IMR-90 (cell line): ENCODE results near the gene SNAPC2. TPM values are rescaled to one million over a fixed set of nuclear protein-coding genes. Genes with fewer than 3 reads are reported as not detected.

Experiments
- ATAC-seq: fragments of 200-7000 bp; cut with Tn5 transposase; 2 replicates; pipeline ENCODE4 v1.9.1; 2020; ENCODE audit warnings: low read depth, mild to moderate bottlenecking, moderate library complexity
- BruUV-seq: library from RNA; stranded (reverse); fragments of 400-500 nt; replicated peaks from 2 replicates; lab custom pipeline; 2021; lab: Mats Ljungman, UMichigan
- CTCF ChIA-PET: fragments of 300-600 bp; formaldehyde crosslinking; extraction: SDS; loops from one replicate; lab custom pipeline; 2021; ENCODE audit warnings: antibody characterized with exemption; lab: Yijun Ruan, JAX
- POLR2A ChIA-PET: fragments of 300-600 bp; sonication (Branson Sonifier 250); formaldehyde crosslinking; loops from one replicate; lab custom pipeline; 2022; ENCODE audit warnings: antibody characterized with exemption; ENCODE audit not compliant: unreplicated experiment; lab: Charles Lee
- DNase-seq: peaks from one replicate; pipeline ENCODE4 v3.0.0; 2013
- H2AFZ ChIP-seq: replicated peaks from 2 replicates; pipeline ENCODE3; 2013; ENCODE audit warnings: low read length, mild to moderate bottlenecking; ENCODE audit not compliant: poor library complexity
- H2AK5ac ChIP-seq: 2 replicates; pipeline ENCODE4 v1.6.1; 2013; ENCODE audit warnings: low read depth, low read length, inconsistent platforms
- H2AK9ac ChIP-seq: replicated peaks from 2 replicates; pipeline ENCODE3; 2013; ENCODE audit warnings: mild to moderate bottlenecking, low read depth, low read length, moderate library complexity; ENCODE audit not compliant: poor library complexity
- H2BK120ac ChIP-seq: 2 replicates; pipeline ENCODE4 v1.6.1; 2013; ENCODE audit warnings: low read depth, low read length, inconsistent platforms
- H2BK15ac ChIP-seq: 3 replicates; pipeline ENCODE4 v1.6.1; 2013; ENCODE audit warnings: low read depth, low read length, inconsistent platforms
- H2BK20ac ChIP-seq: 2 replicates; pipeline ENCODE4 v1.6.1; 2013; ENCODE audit warnings: low read depth, mild to moderate bottlenecking, inconsistent platforms, low read length, moderate library complexity
- H2BK5ac ChIP-seq: 2 replicates; pipeline ENCODE4 v1.6.1; 2013; ENCODE audit warnings: mild to moderate bottlenecking, low read depth, low read length, inconsistent platforms; ENCODE audit not compliant: poor library complexity, severe bottlenecking
- H3K14ac ChIP-seq: replicated peaks from 2 replicates; pipeline ENCODE4 v1.6.1; 2013; ENCODE audit warnings: low read depth, low read length, inconsistent platforms
- H3K18ac ChIP-seq: 2 replicates; pipeline ENCODE4 v1.6.1; 2013; ENCODE audit warnings: low read depth, low read length, control low read depth
- H3K23ac ChIP-seq: 2 replicates; pipeline ENCODE4 v1.6.1; 2013; ENCODE audit warnings: low read depth, low read length, inconsistent platforms
- H3K27ac ChIP-seq: 2 replicates; pipeline ENCODE4 v1.5.1; 2013; ENCODE audit warnings: mild to moderate bottlenecking, control low read depth, low read length; ENCODE audit not compliant: insufficient read depth
- H3K27me3 ChIP-seq: 2 replicates; pipeline ENCODE4 v1.6.1; 2013; ENCODE audit warnings: low read length; ENCODE audit not compliant: control insufficient read depth, insufficient read depth
- H3K36me3 ChIP-seq: 2 replicates; pipeline ENCODE4 v1.6.1; 2013; ENCODE audit warnings: low read length, mixed read lengths; ENCODE audit not compliant: control insufficient read depth, insufficient read depth
- H3K4ac ChIP-seq: 2 replicates; pipeline ENCODE4 v1.6.1; 2013; ENCODE audit warnings: low read depth, low read length, inconsistent platforms
- H3K4me1 ChIP-seq: 2 replicates; pipeline ENCODE4 v1.6.1; 2013; ENCODE audit warnings: low read length, mixed read lengths; ENCODE audit not compliant: control insufficient read depth, insufficient read depth
- H3K4me2 ChIP-seq: 2 replicates; pipeline ENCODE4 v1.6.1; 2013; ENCODE audit warnings: low read depth, mild to moderate bottlenecking, control low read depth, low read length, moderate library complexity
- H3K4me3 ChIP-seq: 2 replicates; pipeline ENCODE4 v1.5.1; 2013; ENCODE audit warnings: low read depth, mild to moderate bottlenecking, control low read depth, low read length, moderate library complexity; ENCODE audit not compliant: insufficient read depth
- H3K56ac ChIP-seq: 2 replicates; pipeline ENCODE4 v1.6.1; 2013; ENCODE audit warnings: low read length, inconsistent platforms; ENCODE audit not compliant: insufficient read depth; ENCODE audit errors: extremely low read depth
- H3K79me1 ChIP-seq, 2 experiments: 2 replicates each; pipeline ENCODE4 v1.6.1; 2013; ENCODE audit warnings: low read length in 2 of 2, inconsistent platforms in 1 of 2, low read depth in 1 of 2
- H3K9ac ChIP-seq: 2 replicates; pipeline ENCODE4 v1.6.1; 2013; ENCODE audit warnings: low read depth, low read length, control low read depth
- H3K9me1 ChIP-seq: 2 replicates; pipeline ENCODE4 v1.6.1; 2013; ENCODE audit warnings: low read length, inconsistent platforms; ENCODE audit not compliant: insufficient read depth
- H3K9me3 ChIP-seq: 2 replicates; pipeline ENCODE4 v1.6.1; 2013; ENCODE audit warnings: low read length; ENCODE audit not compliant: control insufficient read depth, insufficient read depth
- H4K20me1 ChIP-seq: 2 replicates; pipeline ENCODE4 v1.6.1; 2013; ENCODE audit warnings: low read length, inconsistent platforms; ENCODE audit not compliant: insufficient read depth
- H4K5ac ChIP-seq: 2 replicates; pipeline ENCODE4 v1.6.1; 2013; ENCODE audit warnings: mild to moderate bottlenecking, low read depth, low read length, control low read depth
- H4K8ac ChIP-seq, 2 experiments: 2 replicates each; pipeline ENCODE4 v1.6.1; 2013; ENCODE audit warnings: low read depth in 2 of 2, low read length in 2 of 2, control low read depth in 1 of 2, inconsistent platforms in 1 of 2
- H4K91ac ChIP-seq: 2 replicates; pipeline ENCODE4 v1.6.1; 2013; ENCODE audit warnings: low read depth, low read length, inconsistent platforms; ENCODE audit not compliant: insufficient read depth
- CEBPB ChIP-seq: IDR thresholded peaks from 2 replicates; pipeline ENCODE4 v1.6.1; 2012; ENCODE audit warnings: low read depth, low read length, improper control_type of control experiment
- CHD1 ChIP-seq: IDR thresholded peaks from 2 replicates; pipeline ENCODE4 v1.6.1; 2012; ENCODE audit warnings: low read depth, low read length, improper control_type of control experiment
- ELK1 ChIP-seq: fragments of 150-350 bp; IDR thresholded peaks from 2 replicates; pipeline ENCODE4 v1.6.1; 2016; ENCODE audit warnings: low read depth, mild to moderate bottlenecking, low read length, moderate library complexity, borderline replicate concordance
- FOS ChIP-seq: fragments of 150-350 bp; IDR thresholded peaks from 2 replicates; pipeline ENCODE4 v1.6.1; 2016; ENCODE audit warnings: low read depth, low read length
- POLR2A ChIP-seq: IDR thresholded peaks from 2 replicates; pipeline ENCODE4 v1.6.1; 2012; ENCODE audit warnings: mild to moderate bottlenecking, low read depth, low read length
- RFX5 ChIP-seq: IDR thresholded peaks from 2 replicates; pipeline ENCODE4 v1.8.0; 2012; ENCODE audit warnings: low read depth, mild to moderate bottlenecking, low read length, moderate library complexity
- SMC3 ChIP-seq: fragments of 150-350 bp; IDR thresholded peaks from 2 replicates; pipeline ENCODE4 v1.6.1; 2016; ENCODE audit warnings: low read depth, mild to moderate bottlenecking, antibody characterized with exemption, low read length, moderate library complexity
- USF2 ChIP-seq: fragments of 150-350 bp; IDR thresholded peaks from 2 replicates; pipeline ENCODE4 v1.6.1; 2017; ENCODE audit warnings: mild to moderate bottlenecking, antibody characterized with exemption, low read length, low read depth
- WGBS, 2 experiments: methylation state at CpG; one replicate each; pipeline versions ENCODE4 v1.1.5 to v1.1.7; 2013; ENCODE audit warnings: missing lambda C conversion rate in 2 of 2; ENCODE audit not compliant: insufficient read length in 1 of 2; ENCODE audit errors: extremely low coverage in 2 of 2; 5-methylcytosine and 5-hydroxymethylcytosine counted together
- dilution Hi-C: fragments of 300-500 bp; cut with HindIII; formaldehyde crosslinking; loops from one replicate; pipeline ENCODE4 v1.14.3; 2018; ENCODE audit warnings: low sequenced_read_pairs; ENCODE audit not compliant: unreplicated experiment
- in situ Hi-C: fragments of 300-500 bp; cut with MboI; formaldehyde crosslinking; loops from 3 replicates; pipeline ENCODE4 v1.14.3; 2019; ENCODE audit warnings: low sequenced_read_pairs, inconsistent platforms, mixed read lengths
- intact Hi-C: fragments of 100-400 bp; cut with micrococcal nuclease; formaldehyde crosslinking; loops from 2 replicates; pipeline ENCODE4 v1.10.0; 2022
- polyA plus RNA-seq, 3 experiments: library from polyadenylated mRNA; depleted of rRNA; stranded (reverse); fragments of >200 nt; gene quantifications; 2 replicates each; pipeline ENCODE4 v1.2.3, GENCODE V29; 2012; ENCODE audit warnings: low replicate concordance in 1 of 3
- total RNA-seq: library from RNA; depleted of rRNA; stranded (reverse); fragments of >200 nt; gene quantifications from 2 replicates; pipeline ENCODE4 v1.2.3, GENCODE V29; 2012

Gene SNAPC2
- total and polyA plus RNA-seq, 2 of the 4 experiments (the other 2 are of a cell fraction), result 12.5 to 29.2 TPM

DNA sequence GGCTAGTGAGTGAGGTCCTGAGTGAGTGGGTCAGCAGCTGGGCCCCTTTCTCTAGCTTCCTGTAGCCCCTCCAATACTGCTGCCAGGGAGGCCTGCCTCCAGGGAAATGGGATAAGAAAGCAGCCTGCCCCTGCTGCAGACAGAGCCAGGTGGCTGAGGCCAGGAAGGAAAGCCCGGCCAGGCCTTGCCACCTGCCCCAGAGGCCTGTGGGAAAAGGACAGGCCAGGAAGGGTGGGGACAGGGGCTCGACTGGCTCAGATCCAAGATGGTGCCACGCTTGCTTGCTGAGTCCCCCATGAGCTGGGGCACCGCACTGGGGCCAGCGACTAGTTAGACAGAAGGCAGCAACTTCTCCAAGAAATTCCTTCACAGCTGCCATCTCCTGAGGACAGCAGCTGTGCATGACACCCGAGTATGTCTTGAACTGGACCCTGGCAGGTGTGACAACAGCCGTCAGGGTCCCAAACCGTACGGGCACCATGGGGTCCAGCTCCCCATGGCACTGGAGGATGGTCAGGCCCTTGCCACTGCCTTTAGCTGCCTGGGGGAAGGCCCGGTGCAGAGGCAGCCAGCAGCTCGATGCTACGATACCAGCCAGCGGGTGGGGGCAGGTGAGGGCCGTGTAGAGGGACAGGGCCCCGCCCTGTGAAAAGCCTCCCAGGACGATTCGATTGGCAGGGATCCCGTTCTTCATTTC lies 40.9 kb upstream of the SNAPC2 start:
- H3K4me1 ChIP-seq, result no peaks in the 10 kb centered on the region
- no peak overlapping the region for H3K9ac ChIP-seq
- H3K27ac ChIP-seq, result no peak overlapping the region
- no peak overlapping the region for H2BK5ac ChIP-seq
- no peak overlapping the region for H2BK15ac ChIP-seq
- H3K9me3 ChIP-seq, result no peaks in the 10 kb centered on the region
- no peak overlapping the region for H2BK120ac ChIP-seq
- H2AK9ac ChIP-seq, result no peak overlapping the region
- H2AK5ac ChIP-seq, result no peak overlapping the region
- no peak overlapping the region for H4K5ac ChIP-seq
- H3K18ac ChIP-seq, result no peak overlapping the region
- no peak for ATAC-seq
- 80% methylated on average over 1 of the region's 18 CpGs; no CpG with 5 or more reads in 1 of the 2 experiments for WGBS, 2 experiments
- intact Hi-C loops (no loop called here), in situ Hi-C loops (no loop called here), dilution Hi-C loops (no loop called here)
- no peak overlapping the region for H2BK20ac ChIP-seq
- H3K4me2 ChIP-seq, result no peak overlapping the region
- H3K9me1 ChIP-seq, result no peaks in the 10 kb centered on the region
- TF ChIP-seq RFX5, result no peak
- no peak for TF ChIP-seq FOS
- TF ChIP-seq POLR2A, result no peak
- TF ChIP-seq CEBPB, result no peak
- TF ChIP-seq CHD1, result no peak
- no peak for TF ChIP-seq USF2
- TF ChIP-seq SMC3, result no peak
- TF ChIP-seq ELK1, result no peak
- H4K91ac ChIP-seq, result no peak overlapping the region
- DNase-seq, result no peak
- POLR2A ChIA-PET, result interaction anchor here (0.6 kb wide), 1 partner anchor 21 kb away, joined by 3 read pairs; no protein-coding TSS in a partner anchor
- CTCF ChIA-PET, result no interaction called here
- H4K8ac ChIP-seq, result no peak overlapping the region
- no peak overlapping the region for H3K14ac ChIP-seq
- H3K23ac ChIP-seq, result no peak overlapping the region
- BruUV-seq, result no TSS peak
- no peak overlapping the region for H3K56ac ChIP-seq
- H3K4ac ChIP-seq, result no peak overlapping the region
- H3K4me3 ChIP-seq, result no peak overlapping the region
- peaks cover 15% of the 10 kb centered on the region for H3K27me3 ChIP-seq
- H4K20me1 ChIP-seq, result no peaks in the 10 kb centered on the region
- H3K79me1 ChIP-seq, result no peaks in the 10 kb centered on the region
- no peak overlapping the region for H2AFZ ChIP-seq
- H3K36me3 ChIP-seq, result no peaks in the 10 kb centered on the region
